Heart left ventricle (tissue), 13 donors: ENCODE data around the gene CDK5R2.

ENCODE experiments used
- CTCF ChIP-seq, 12 donors: fragments of 200-600 bp; sonication (generic) in 4 of 12; IDR thresholded peaks; one replicate each; pipeline versions ENCODE4 v1.5.0 to v1.8.0; 2018 to 2022; ENCODE audit warnings: antibody characterized with exemption in 12 of 12, mild to moderate bottlenecking in 5 of 12
- POLR2A ChIP-seq, 2 donors: fragments of 450-650 bp; IDR thresholded peaks; one replicate each; pipeline ENCODE4 v1.6.1; 2017; ENCODE audit warnings: antibody characterized with exemption in 2 of 2, mild to moderate bottlenecking in 2 of 2, moderate library complexity in 2 of 2
- donor health status: ischemic (EF 13 %, LVEDD 7.1; RV severe dilation, severe dysfunction).
- donor health status: DM: no; HTN: yes; CAD: no.
- donor health status: DM: no; HTN: no; CAD: no.
- donor health status: ischemic (EF 25% LVEDD 6.9; RV normal size, moderate dysfunction).
- donor health status: ischemic (EF 25% LVEDD 5.7; RV mildly dilated, moderate dysfunction).
- donor health status: ischemic (EF 35%, LVEDD 5.7; RV mildly dilated, moderate dysfunction).
- donor health status: nonischemic (EF 11% LVEDD 7.7; RV severe dilation, severe dysfunction).
- donor health status: DM: yes; HTN: yes; CAD: no.
- donor health status: PGD.
- donor health status: ischemic (EF 29% LVEDD 5.4; RV normal size, mild dysfunction).
- donor health status: nonischemic (EF 23%, LVEDD 6.1; RV moderate dilation, normal function).

- no peak for TF ChIP-seq CTCF (IDR thresholded peaks at IDR 0.05)
- TF ChIP-seq POLR2A (IDR thresholded peaks at IDR 0.05): no peak
These were observed 32.3 kb downstream of the CDK5R2 start for GRCh38 chr2:218991674-218992168.
